Peyer's patch (tissue), 4 donors: ENCODE data around the gene FAAP24.

Experiments
- CTCF ChIP-seq, 6 experiments: fragments of 450-650 bp in 4 of 6; fragments of 200-600 bp in 2 of 6; sonication (generic) in 1 of 6; IDR thresholded peaks; one replicate each; pipeline ENCODE4 v1.5.1; 2017 to 2019; ENCODE audit warnings: antibody characterized with exemption in 6 of 6, mild to moderate bottlenecking in 3 of 6, moderate library complexity in 1 of 6
- POLR2A ChIP-seq, 2 donors: fragments of 450-650 bp; IDR thresholded peaks; one replicate each; pipeline ENCODE4 v1.5.1; 2017; ENCODE audit warnings: antibody characterized with exemption in 2 of 2, mild to moderate bottlenecking in 2 of 2, moderate library complexity in 2 of 2

GRCh38 chr19:32930567-32930966, 41.5 kb upstream of the FAAP24 start:
- no peak for TF ChIP-seq CTCF (IDR thresholded peaks at IDR 0.05)
- no peak for TF ChIP-seq POLR2A (IDR thresholded peaks at IDR 0.05)
